PFSK-1 (cell line): ENCODE results near the gene FGF8.

Experiments
- POLR2AphosphoS5 ChIP-seq: IDR thresholded peaks from 2 replicates; pipeline ENCODE4 v1.6.1; 2012; ENCODE audit warnings: low read depth, mild to moderate bottlenecking, control low read depth, low read length, moderate library complexity
- REST ChIP-seq, 2 experiments: IDR thresholded peaks; 2 replicates each; pipeline versions ENCODE4 v1.6.1 to v1.8.0; 2011 to 2012; ENCODE audit warnings: low read depth in 2 of 2, low read length in 2 of 2, control low read depth in 1 of 2, inconsistent platforms in 1 of 2, mild to moderate bottlenecking in 1 of 2, moderate library complexity in 1 of 2; ENCODE audit not compliant: insufficient read depth in 1 of 2
- SIN3A ChIP-seq: IDR thresholded peaks from 2 replicates; pipeline ENCODE4 v1.6.1; 2012; ENCODE audit warnings: mild to moderate bottlenecking, low read length, moderate library complexity, borderline replicate concordance; ENCODE audit not compliant: insufficient read depth

DNA sequence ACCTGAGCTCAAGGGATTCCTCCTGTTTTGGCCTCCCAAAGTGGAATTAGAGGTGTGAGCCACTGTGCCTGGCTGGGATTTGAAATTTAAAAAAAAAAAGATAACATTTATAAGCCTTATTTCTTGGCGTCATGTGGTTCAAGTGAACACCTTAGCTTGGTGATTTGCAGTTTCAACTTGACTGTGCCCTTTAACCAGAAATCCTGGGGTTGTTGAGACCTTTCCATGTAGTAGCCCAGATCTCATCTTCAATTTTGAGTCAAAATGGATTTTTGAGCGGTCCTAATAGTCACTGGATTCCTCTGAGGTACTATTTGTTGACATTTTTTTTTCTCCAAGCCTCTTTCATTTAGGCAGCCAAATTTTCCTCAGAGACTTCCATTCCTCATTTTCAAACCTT lies 51.5 kb downstream of the FGF8 start:
- TF ChIP-seq POLR2AphosphoS5 (no peak), SIN3A (no peak), REST (IDR thresholded peaks at IDR 0.05; ENCODE audit: insufficient read depth in 1 of 2, low read depth in 2 of 2, low read length in 2 of 2) (no peak)
